Endothelial cell of umbilical vein (primary cell): Measurements from ENCODE around the gene SERPINA3. TPM values are rescaled to one million over a fixed set of nuclear protein-coding genes. Genes with fewer than 3 reads are reported as not detected.

Experiments used
- BruUV-seq: library from RNA; stranded (reverse); fragments of 400-500 nt; replicated peaks from 2 replicates; lab custom pipeline; 2021; lab: Mats Ljungman, UMichigan
- CTCF ChIA-PET: fragments of 300-600, 350-600 bp; sonication (Branson Sonifier 250); formaldehyde crosslinking; loops from one replicate; lab custom pipeline; 2021; ENCODE audit warnings: antibody characterized with exemption, inconsistent platforms; lab: Charles Lee
- POLR2A ChIA-PET: fragments of 300-600, 350-600 bp; sonication (Branson Sonifier 250); formaldehyde crosslinking; loops from one replicate; lab custom pipeline; 2021; ENCODE audit warnings: antibody characterized with exemption, inconsistent platforms; lab: Charles Lee
- DNase-seq: peaks from one replicate; pipeline ENCODE4 v3.0.0-alpha.2; 2011; ENCODE audit warnings: low read depth, low spot score
- FAIRE-seq: peaks from 2 replicates; lab custom pipeline; 2011; peaks lifted over from hg19 to GRCh38; lab: Jason Lieb, UNC
- H2AFZ ChIP-seq: 2 replicates; pipeline ENCODE4 v1.6.0; 2012; ENCODE audit warnings: low read depth, low read length, control low read depth, inconsistent platforms
- H3K27ac ChIP-seq: 2 replicates; pipeline ENCODE4 v1.5.1; 2011; ENCODE audit warnings: low read depth, mild to moderate bottlenecking, control low read depth, low read length, moderate library complexity; ENCODE audit not compliant: insufficient read depth
- H3K27me3 ChIP-seq, 2 experiments: 2 replicates each; pipeline versions ENCODE4 v1.6.0 to v1.6.1; 2011; ENCODE audit warnings: low read length in 2 of 2, mixed read lengths in 1 of 2; ENCODE audit not compliant: control insufficient read depth in 2 of 2, insufficient read depth in 2 of 2
- H3K36me3 ChIP-seq, 2 experiments: 2 replicates in 1 of 2; 3 replicates in 1 of 2; pipeline ENCODE4 v1.5.1; 2011; ENCODE audit warnings: low read length in 2 of 2, mild to moderate bottlenecking in 1 of 2, moderate library complexity in 1 of 2; ENCODE audit not compliant: control insufficient read depth in 2 of 2, insufficient read depth in 2 of 2; ENCODE audit errors: extremely low read depth in 1 of 2
- H3K4me1 ChIP-seq: 3 replicates; pipeline ENCODE4 v1.5.1; 2011; ENCODE audit warnings: mild to moderate bottlenecking, low read length; ENCODE audit not compliant: control insufficient read depth, insufficient read depth; ENCODE audit errors: extremely low read depth
- H3K4me2 ChIP-seq: 2 replicates; pipeline ENCODE4 v1.6.1; 2011; ENCODE audit warnings: low read length, control low read depth, mixed read lengths; ENCODE audit not compliant: insufficient read depth
- H3K4me3 ChIP-seq, 3 experiments: fragments of 200-600 bp in 1 of 3; sonication (generic), shearing (Covaris generic) in 1 of 3; replicated peaks in 1 of 3; 2 replicates each; pipeline ENCODE4 v1.5.1; 2011 to 2016; ENCODE audit warnings: control low read depth in 3 of 3, low read length in 3 of 3, mild to moderate bottlenecking in 2 of 3, inconsistent platforms in 1 of 3, low read depth in 1 of 3, moderate library complexity in 1 of 3; ENCODE audit not compliant: insufficient read depth in 1 of 3
- H3K79me2 ChIP-seq: 2 replicates; pipeline ENCODE4 v1.6.0; 2012; ENCODE audit warnings: low read length, inconsistent platforms; ENCODE audit not compliant: control insufficient read depth, insufficient read depth
- H3K9ac ChIP-seq: replicated peaks from 2 replicates; pipeline ENCODE3; 2011; ENCODE audit warnings: low read length, control low read depth; ENCODE audit not compliant: insufficient read depth; ENCODE audit errors: extremely low read depth
- H3K9me1 ChIP-seq: replicated peaks from 3 replicates; pipeline ENCODE4 v1.6.0; 2011; ENCODE audit warnings: mild to moderate bottlenecking, low read length; ENCODE audit not compliant: control insufficient read depth, insufficient read depth; ENCODE audit errors: extremely low read depth
- H3K9me3 ChIP-seq: replicated peaks from 2 replicates; pipeline ENCODE4 v1.5.1; 2012; ENCODE audit warnings: low read length, inconsistent platforms; ENCODE audit not compliant: control insufficient read depth, insufficient read depth
- H4K20me1 ChIP-seq: replicated peaks from 2 replicates; pipeline ENCODE3; 2011; ENCODE audit warnings: mild to moderate bottlenecking, low read length; ENCODE audit not compliant: control insufficient read depth, insufficient read depth; ENCODE audit errors: extremely low read depth
- EZH2 ChIP-seq: IDR thresholded peaks from 2 replicates; pipeline ENCODE4 v1.6.1; 2012; ENCODE audit warnings: borderline replicate concordance, low read depth, mild to moderate bottlenecking, moderate library complexity, low read length, inconsistent platforms; ENCODE audit not compliant: severe bottlenecking
- FOS ChIP-seq: IDR thresholded peaks from 2 replicates; pipeline ENCODE4 v1.6.1; 2011; ENCODE audit warnings: mild to moderate bottlenecking, low read length, moderate library complexity, borderline replicate concordance; ENCODE audit not compliant: insufficient read depth
- GATA2 ChIP-seq: IDR thresholded peaks from 2 replicates; pipeline ENCODE4 v1.7.0; 2011; ENCODE audit warnings: low read depth, mild to moderate bottlenecking, moderate library complexity, mixed read lengths, low read length; ENCODE audit not compliant: insufficient read length, insufficient read depth
- MYC ChIP-seq: IDR thresholded peaks from one replicate; pipeline ENCODE4 v1.6.1; 2011; ENCODE audit warnings: mild to moderate bottlenecking, low read depth, low read length
- POLR2A ChIP-seq: IDR thresholded peaks from 2 replicates; pipeline ENCODE4 v1.6.1; 2012; ENCODE audit warnings: low read depth, mild to moderate bottlenecking, control low read depth, low read length
- POLR2AphosphoS5 ChIP-seq: IDR thresholded peaks from 2 replicates; pipeline ENCODE4 v1.6.1; 2012; ENCODE audit warnings: low read depth, mild to moderate bottlenecking, control low read depth, low read length, moderate library complexity; ENCODE audit not compliant: insufficient read depth
- dilution Hi-C: fragments of 300-500 bp; cut with MboI; formaldehyde crosslinking; loops from one replicate; pipeline ENCODE4 v1.15.0; 2019; ENCODE audit warnings: low sequenced_read_pairs; ENCODE audit not compliant: extremely low pct_ligation_motif_present
- intact Hi-C: fragments of 100-400 bp; cut with micrococcal nuclease; formaldehyde crosslinking; loops from one replicate; pipeline ENCODE4 v1.10.0; 2022
- polyA plus RNA-seq, 4 experiments: library from polyadenylated mRNA; depleted of rRNA in 3 of 4; stranded (reverse) in 3 of 4; unstranded in 1 of 4; fragments of >200 nt; gene quantifications; 2 replicates each; pipeline versions ENCODE4 v1.2.1 to v1.2.3, GENCODE V29; 2011 to 2012; ENCODE audit warnings: missing spikeins in 1 of 4
- total RNA-seq: library from RNA; stranded (reverse); gene quantifications from 2 replicates; pipeline ENCODE4 v1.2.3, GENCODE V29; 2021
- TF ChIP-seq, protein P1 (sequence below): IDR thresholded peaks from 2 replicates; pipeline ENCODE4 v1.6.1; 2011; ENCODE audit not compliant: insufficient read depth, insufficient read length
- TF ChIP-seq, protein P2 (sequence below), 2 donors: IDR thresholded peaks; 1 replicate in 1 of 2; 2 replicates in 1 of 2; pipeline ENCODE4 v1.5.1; 2011; ENCODE audit warnings: low read length in 2 of 2, mild to moderate bottlenecking in 2 of 2, moderate library complexity in 2 of 2, control low read depth in 1 of 2, inconsistent platforms in 1 of 2, low read depth in 1 of 2; ENCODE audit not compliant: insufficient read depth in 1 of 2; ENCODE audit errors: extremely low read depth in 1 of 2

Gene SERPINA3
- total and polyA plus RNA-seq, 2 donors (not counting 3 experiments of a cell fraction or from before 2014, with no cell fraction given): not detected

DNA sequence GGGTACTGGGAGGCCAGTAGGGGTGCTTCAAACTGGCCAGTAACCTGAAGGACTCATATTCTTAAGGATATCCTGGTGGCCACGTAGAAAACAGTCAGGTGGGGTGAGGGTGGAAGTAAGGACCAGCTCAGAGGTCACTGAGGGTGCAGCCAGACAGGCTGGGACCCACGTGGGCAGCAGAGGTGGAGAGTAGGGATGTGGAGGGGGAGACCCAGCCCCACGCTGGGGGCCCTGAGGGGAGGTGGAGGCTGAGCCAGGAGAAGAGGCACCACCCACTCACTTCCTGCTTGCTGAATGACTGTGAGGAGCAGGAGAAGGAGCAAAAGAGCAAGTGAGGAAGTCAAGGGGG lies 12.6 kb upstream of the SERPINA3 start:
- POLR2A ChIA-PET: no interaction called here
- Histone ChIP-seq H2AFZ (no peak overlapping the region), H3K4me3 (no peak overlapping the region), H3K4me2 (no peak overlapping the region), H3K36me3 (no peaks in the 10 kb centered on the region), H3K27me3 (no peaks in the 10 kb centered on the region), H3K9me3 (no peaks in the 10 kb centered on the region), H3K79me2 (no peaks in the 10 kb centered on the region), H4K20me1 (no peaks in the 10 kb centered on the region), H3K27ac (peak overlapping the region; percentile 78), H3K4me1 (peaks cover 36% of the 10 kb centered on the region), H3K9ac (peak overlapping the region; percentile 53), H3K9me1 (no peaks in the 10 kb centered on the region)
- CTCF ChIA-PET: interaction anchor here (0.6 to 0.9 kb wide), 2 partner anchors 9 to 51 kb away, joined by 3 to 4 read pairs; no protein-coding TSS in a partner anchor
- DNase-seq: no peak
- FAIRE-seq: no peak
- intact Hi-C loops (loop anchor here (1.0 to 5.0 kb wide), 3 partner anchors 57 to 933 kb away; no protein-coding TSS in a partner anchor), dilution Hi-C loops (no loop called here)
- no peak for TF ChIP-seq FOS
- no peak for TF ChIP-seq POLR2A
- TF ChIP-seq, protein P1, sequence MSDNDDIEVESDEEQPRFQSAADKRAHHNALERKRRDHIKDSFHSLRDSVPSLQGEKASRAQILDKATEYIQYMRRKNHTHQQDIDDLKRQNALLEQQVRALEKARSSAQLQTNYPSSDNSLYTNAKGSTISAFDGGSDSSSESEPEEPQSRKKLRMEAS: no peak
- no peak for TF ChIP-seq GATA2
- TF ChIP-seq, protein P2, sequence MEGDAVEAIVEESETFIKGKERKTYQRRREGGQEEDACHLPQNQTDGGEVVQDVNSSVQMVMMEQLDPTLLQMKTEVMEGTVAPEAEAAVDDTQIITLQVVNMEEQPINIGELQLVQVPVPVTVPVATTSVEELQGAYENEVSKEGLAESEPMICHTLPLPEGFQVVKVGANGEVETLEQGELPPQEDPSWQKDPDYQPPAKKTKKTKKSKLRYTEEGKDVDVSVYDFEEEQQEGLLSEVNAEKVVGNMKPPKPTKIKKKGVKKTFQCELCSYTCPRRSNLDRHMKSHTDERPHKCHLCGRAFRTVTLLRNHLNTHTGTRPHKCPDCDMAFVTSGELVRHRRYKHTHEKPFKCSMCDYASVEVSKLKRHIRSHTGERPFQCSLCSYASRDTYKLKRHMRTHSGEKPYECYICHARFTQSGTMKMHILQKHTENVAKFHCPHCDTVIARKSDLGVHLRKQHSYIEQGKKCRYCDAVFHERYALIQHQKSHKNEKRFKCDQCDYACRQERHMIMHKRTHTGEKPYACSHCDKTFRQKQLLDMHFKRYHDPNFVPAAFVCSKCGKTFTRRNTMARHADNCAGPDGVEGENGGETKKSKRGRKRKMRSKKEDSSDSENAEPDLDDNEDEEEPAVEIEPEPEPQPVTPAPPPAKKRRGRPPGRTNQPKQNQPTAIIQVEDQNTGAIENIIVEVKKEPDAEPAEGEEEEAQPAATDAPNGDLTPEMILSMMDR (IDR thresholded peaks at IDR 0.05; ENCODE audit: extremely low read depth in 1 of 2, insufficient read depth in 1 of 2, low read depth in 1 of 2, low read length in 2 of 2): no peak
- no peak for TF ChIP-seq MYC
- TF ChIP-seq POLR2AphosphoS5: no peak
- TF ChIP-seq EZH2: no peak
- BruUV-seq: no TSS peak
